Measurements from ENCODE around the gene NTN5.

NTN5 gene

GRCh38 chr19:48616491-48617056 is 56.2 kb downstream of the NTN5 start:
- H3K4me3 ChIP-seq (ENCODE audit: low read depth, low read length) = no peak overlapping the region; the same call in 1 of the 2 replicates
- TF ChIP-seq CTCF (IDR thresholded peaks at IDR 0.05; ENCODE audit: insufficient read depth, low read depth, low read length, missing control alignments) = no peak
- DNase-seq (ENCODE audit: low read depth) = no peak

- H3K4me3 ChIP-seq (ENCODE audit: low read depth, low read length) = no peak overlapping the region
- no peak for DNase-seq (ENCODE audit: low read depth)
- TF ChIP-seq CTCF (IDR thresholded peaks at IDR 0.05; ENCODE audit: insufficient read depth, low read depth, low read length, missing control alignments) = no peak
Measured at GRCh38 chr19:48616041-48616436, 56.8 kb downstream of the NTN5 start.

- DNase-seq (ENCODE audit: low read depth) = no peak
- no peak overlapping the region for H3K4me3 ChIP-seq (ENCODE audit: low read depth, low read length)
Measured at GRCh38 chr19:48615231-48616040, 57.4 kb downstream of the NTN5 start.

GRCh38 chr19:48614436-48615230 is 58.2 kb downstream of the NTN5 start, which contains the start of gene FAM83E:
Gene FAM83E (minus strand): TSS chr19:48615076. CDS start chr19:48613372, 1,704 bp downstream.
- DNase-seq (ENCODE audit: low read depth) = peak; percentile 44
- no peak within 1 kb of the TSS for H3K4me3 ChIP-seq (ENCODE audit: low read depth, low read length)
- TF ChIP-seq CTCF (IDR thresholded peaks at IDR 0.05; ENCODE audit: insufficient read depth, low read depth, low read length, missing control alignments) = no peak

More at GRCh38 chr19:48615231-48616040, 57.4 kb downstream of the NTN5 start:
- no peak for TF ChIP-seq CTCF (IDR thresholded peaks at IDR 0.05; ENCODE audit: insufficient read depth, low read depth, low read length, missing control alignments)

GRCh38 chr19:48613852-48614435 is 58.9 kb downstream of the NTN5 start:
- no peak for TF ChIP-seq CTCF (IDR thresholded peaks at IDR 0.05; ENCODE audit: insufficient read depth, low read depth, low read length, missing control alignments)
- peak; percentile 32 for DNase-seq (ENCODE audit: low read depth)
- H3K4me3 ChIP-seq (ENCODE audit: low read depth, low read length) = no peak overlapping the region

GRCh38 chr19:48613024-48613851 is 59.6 kb downstream of the NTN5 start:
- H3K4me3 ChIP-seq (ENCODE audit: low read depth, low read length) = no peak overlapping the region
- no peak for TF ChIP-seq CTCF (IDR thresholded peaks at IDR 0.05; ENCODE audit: insufficient read depth, low read depth, low read length, missing control alignments)
- DNase-seq (ENCODE audit: low read depth) = peak; percentile 26
